H1 (cell line): Measurements from ENCODE around the gene KDR. TPM values are rescaled to one million over a fixed set of nuclear protein-coding genes. Genes with fewer than 3 reads are reported as not detected.
A peak's percentile ranks its signal among the peaks of the same experiment; 100 is the strongest.

Experiments
- ATF3 ChIP-seq: IDR thresholded peaks from 2 replicates; pipeline ENCODE4 v1.6.1; 2011; ENCODE audit warnings: low read depth, mild to moderate bottlenecking, low read length; ENCODE audit not compliant: insufficient read depth
- BCL11A ChIP-seq, 2 experiments: IDR thresholded peaks; one replicate each; pipeline ENCODE4 v1.6.1; 2011; ENCODE audit warnings: low read depth in 2 of 2, low read length in 2 of 2, mild to moderate bottlenecking in 2 of 2
- BRCA1 ChIP-seq: IDR thresholded peaks from 2 replicates; pipeline ENCODE4 v1.6.1; 2012; ENCODE audit warnings: low read depth, low read length, improper control_type of control experiment
- CEBPB ChIP-seq: IDR thresholded peaks from 2 replicates; pipeline ENCODE4 v1.6.1; 2012; ENCODE audit warnings: low read depth, low read length
- CHD1 ChIP-seq: IDR thresholded peaks from 2 replicates; pipeline ENCODE4 v1.6.1; 2012; ENCODE audit warnings: low read depth, low read length, improper control_type of control experiment
- CREB1 ChIP-seq: IDR thresholded peaks from 2 replicates; pipeline ENCODE4 v1.6.1; 2012; ENCODE audit warnings: inconsistent platforms
- CTBP2 ChIP-seq: IDR thresholded peaks from 2 replicates; pipeline ENCODE4 v1.7.0; 2011; ENCODE audit warnings: borderline replicate concordance, mild to moderate bottlenecking, moderate library complexity, mixed read lengths, low read length; ENCODE audit not compliant: insufficient read depth, insufficient read length
- CTCF ChIP-seq, 3 experiments: IDR thresholded peaks; 1 replicate in 2 of 3; 2 replicates in 1 of 3; pipeline versions ENCODE4 v1.5.1 to v1.6.1; 2011; ENCODE audit warnings: low read length in 3 of 3, mild to moderate bottlenecking in 3 of 3, inconsistent platforms in 2 of 3, low read depth in 1 of 3, moderate library complexity in 1 of 3; ENCODE audit not compliant: insufficient read depth in 1 of 3; ENCODE audit errors: control extremely low read depth in 1 of 3
- E2F6 ChIP-seq: IDR thresholded peaks from 2 replicates; pipeline ENCODE4 v1.6.1; 2012; ENCODE audit warnings: inconsistent platforms
- EZH2 ChIP-seq: fragments of 200-600 bp; sonication (generic); IDR thresholded peaks from 2 replicates; pipeline ENCODE4 v1.7.1; 2012; ENCODE audit warnings: low read depth, mild to moderate bottlenecking, moderate library complexity, low read length, inconsistent platforms; ENCODE audit not compliant: severe bottlenecking
- FOSL1 ChIP-seq: IDR thresholded peaks from 2 replicates; pipeline ENCODE4 v1.6.1; 2011; ENCODE audit warnings: mild to moderate bottlenecking, low read depth, low read length, moderate library complexity; ENCODE audit not compliant: insufficient read depth
- GABPA ChIP-seq: IDR thresholded peaks from 2 replicates; pipeline ENCODE4 v1.6.1; 2011; ENCODE audit warnings: mild to moderate bottlenecking, low read length, moderate library complexity, borderline replicate concordance; ENCODE audit not compliant: insufficient read depth
- KDM1A ChIP-seq: fragments of 200-600, 300-600 bp; sonication (generic); IDR thresholded peaks from 2 replicates; pipeline ENCODE4 v1.7.1; 2016; ENCODE audit warnings: mild to moderate bottlenecking, low read length, borderline replicate concordance
- KDM4A ChIP-seq: IDR thresholded peaks from one replicate; pipeline ENCODE4 v1.7.1; 2012; ENCODE audit warnings: low read depth, mild to moderate bottlenecking, moderate library complexity, low read length, inconsistent platforms; ENCODE audit not compliant: severe bottlenecking
- NRF1 ChIP-seq: IDR thresholded peaks from 2 replicates; pipeline ENCODE4 v1.6.1; 2011; ENCODE audit warnings: mild to moderate bottlenecking, low read depth, low read length, improper control_type of control experiment
- POLR2A ChIP-seq, 2 experiments: IDR thresholded peaks; 1 replicate in 1 of 2; 2 replicates in 1 of 2; pipeline ENCODE4 v1.6.1; 2011; ENCODE audit warnings: low read depth in 2 of 2, low read length in 2 of 2, mild to moderate bottlenecking in 2 of 2; ENCODE audit errors: control extremely low read depth in 1 of 2
- POLR2AphosphoS5 ChIP-seq: IDR thresholded peaks from 2 replicates; pipeline ENCODE4 v1.6.1; 2011; ENCODE audit warnings: low read depth, low read length
- RFX5 ChIP-seq: IDR thresholded peaks from 2 replicates; pipeline ENCODE4 v1.6.1; 2011; ENCODE audit warnings: low read depth, low read length, improper control_type of control experiment, borderline replicate concordance
- RNF2 ChIP-seq: fragments of 200-900, 300-1000 bp; sonication (generic); IDR thresholded peaks from 2 replicates; pipeline ENCODE4 v1.7.1; 2016; ENCODE audit warnings: borderline replicate concordance, low read depth, mild to moderate bottlenecking, antibody characterized with exemption, low read length; ENCODE audit not compliant: poor library complexity, severe bottlenecking; ENCODE audit errors: missing control alignments
- SP1 ChIP-seq: IDR thresholded peaks from 2 replicates; pipeline ENCODE4 v1.6.1; 2011; ENCODE audit warnings: low read depth, low read length
- SP2 ChIP-seq: IDR thresholded peaks from 2 replicates; pipeline ENCODE4 v1.6.1; 2012; ENCODE audit warnings: mild to moderate bottlenecking, low read length, inconsistent platforms
- TEAD4 ChIP-seq: IDR thresholded peaks from 2 replicates; pipeline ENCODE4 v1.6.1; 2012; ENCODE audit warnings: low read depth, low read length, inconsistent platforms, mixed read lengths
- ZNF274 ChIP-seq: IDR thresholded peaks from 2 replicates; pipeline ENCODE4 v1.7.0; 2012; ENCODE audit warnings: low read length, borderline replicate concordance; ENCODE audit errors: extremely low read depth
- polyA plus RNA-seq, 7 experiments: library from polyadenylated mRNA; depleted of rRNA in 3 of 7; stranded (reverse) in 5 of 7; unstranded in 2 of 7; fragments of >200 nt in 5 of 7; fragments of 200-250 nt in 2 of 7; gene quantifications; 1 replicate in 5 of 7; 2 replicates in 1 of 7; 4 replicates in 1 of 7; pipeline versions ENCODE4 v1.2.1 to v1.2.3, GENCODE V29; 2011 to 2013; ENCODE audit warnings: missing spikeins in 2 of 7, mixed read lengths in 2 of 7
- total RNA-seq: library from RNA; stranded (reverse); fragmentation: NEBNext Ultra II Directional; extraction: Animal tissue kit (Norgen Biotek cat#: 25700); gene quantifications from 2 replicates; pipeline ENCODE4 v1.2.1, GENCODE V29; 2021

The KDR gene
- total and polyA plus RNA-seq, 2 of the 8 experiments (the other 6 are each of a cell fraction or from before 2014, with no cell fraction given), result 69.3 to 106 TPM

- TF ChIP-seq ATF3, result no peak
- TF ChIP-seq POLR2A (IDR thresholded peaks at IDR 0.05; ENCODE audit: control extremely low read depth in 1 of 2, low read depth in 2 of 2, low read length in 2 of 2), result 0 out of 3 replicates have a peak, but pooled peaks of 1 of the 2 experiments have one; percentile 34
- TF ChIP-seq TEAD4, result peak; percentile 75
- TF ChIP-seq FOSL1, result no peak
- no peak for TF ChIP-seq BCL11A (IDR thresholded peaks at IDR 0.05; ENCODE audit: low read depth in 2 of 2, low read length in 2 of 2)
- TF ChIP-seq CTBP2, result no peak
- TF ChIP-seq GABPA, result no peak
- TF ChIP-seq EZH2, result no peak
- TF ChIP-seq KDM1A, result no peak
- TF ChIP-seq SP1, result peak; percentile 80; the same call in 1 of the 2 replicates
- no peak for TF ChIP-seq SP2
- no peak for TF ChIP-seq CTCF (IDR thresholded peaks at IDR 0.05; ENCODE audit: control extremely low read depth in 1 of 3, insufficient read depth in 1 of 3, low read depth in 1 of 3, low read length in 3 of 3)
- no peak for TF ChIP-seq BRCA1
- TF ChIP-seq NRF1, result no peak
- TF ChIP-seq CHD1, result no peak
- no peak for TF ChIP-seq RFX5
- no peak for TF ChIP-seq E2F6
- no peak for TF ChIP-seq POLR2AphosphoS5
- no peak for TF ChIP-seq CREB1
- no peak for TF ChIP-seq RNF2
- TF ChIP-seq KDM4A, result no peak
- no peak for TF ChIP-seq ZNF274
- no peak for TF ChIP-seq CEBPB
These were observed 7.4 kb upstream of the KDR start (continued) for GRCh38 chr4:55132775-55133174.
